PC-3 (cell line): Measurements from ENCODE around the gene LITAF. TPM values are rescaled to one million over a fixed set of nuclear protein-coding genes. Genes with fewer than 3 reads are reported as not detected.
A peak's percentile ranks its signal among the peaks of the same experiment; 100 is the strongest.

Experiments used
- ATAC-seq: fragments of 200-7000 bp; cut with Tn5 transposase; 2 replicates; pipeline ENCODE4 v1.9.1; 2020; ENCODE audit warnings: mild to moderate bottlenecking, moderate library complexity
- BruUV-seq: library from RNA; stranded (reverse); fragments of 400-500 nt; replicated peaks from 2 replicates; lab custom pipeline; 2021; lab: Mats Ljungman, UMichigan
- CTCF ChIA-PET: fragments of 300-600 bp; sonication (Branson Sonifier 250); formaldehyde crosslinking; loops from one replicate; lab custom pipeline; 2022; ENCODE audit warnings: antibody characterized with exemption; lab: Charles Lee
- POLR2A ChIA-PET: fragments of 300-600 bp; sonication (Branson Sonifier 250); formaldehyde crosslinking; loops from one replicate; lab custom pipeline; 2022; ENCODE audit warnings: antibody characterized with exemption; ENCODE audit not compliant: unreplicated experiment; lab: Charles Lee
- DNase-seq: peaks from one replicate; pipeline ENCODE4 v3.0.0-alpha.2; 2015
- H2AFZ ChIP-seq: fragments of 300-600 bp; sonication (generic); 2 replicates; pipeline ENCODE4 v1.6.0; 2016; ENCODE audit warnings: antibody characterized with exemption, low read length
- H3F3A ChIP-seq: fragments of 300-600 bp; sonication (generic); one replicate; pipeline ENCODE4 v1.6.0; 2017; ENCODE audit warnings: antibody characterized with exemption, low read length, control low read depth, mild to moderate bottlenecking; ENCODE audit not compliant: unreplicated experiment
- H3K27ac ChIP-seq: fragments of 300-600 bp; sonication (generic); 2 replicates; pipeline ENCODE4 v1.5.1; 2016; ENCODE audit warnings: mild to moderate bottlenecking, low read length
- H3K27me3 ChIP-seq: fragments of 300-600 bp; sonication (generic); 2 replicates; pipeline ENCODE4 v1.6.1; 2016; ENCODE audit warnings: low read length, mixed read lengths
- H3K36me3 ChIP-seq: fragments of 300-600 bp; sonication (generic); 2 replicates; pipeline ENCODE4 v1.6.1; 2016; ENCODE audit warnings: low read depth, mixed run types, low read length, mixed read lengths
- H3K4me1 ChIP-seq: fragments of 300-600 bp; sonication (generic); 2 replicates; pipeline ENCODE4 v1.5.1; 2016; ENCODE audit warnings: low read length; ENCODE audit not compliant: insufficient read depth
- H3K4me2 ChIP-seq: fragments of 300-600 bp; sonication (generic); 2 replicates; pipeline ENCODE4 v1.6.0; 2016; ENCODE audit warnings: low read length
- H3K4me3 ChIP-seq: fragments of 300-600 bp; sonication (generic); 2 replicates; pipeline ENCODE4 v1.5.1; 2016; ENCODE audit warnings: mild to moderate bottlenecking, low read length, mixed read lengths
- H3K79me2 ChIP-seq: fragments of 300-600 bp; sonication (generic); 2 replicates; pipeline ENCODE4 v1.6.1; 2017; ENCODE audit warnings: low read length, mixed read lengths
- H3K9ac ChIP-seq: fragments of 300-600 bp; sonication (generic); 2 replicates; pipeline ENCODE4 v1.6.0; 2016; ENCODE audit warnings: mild to moderate bottlenecking, low read length
- H3K9me2 ChIP-seq: fragments of 300-600 bp; sonication (generic); replicated peaks from 2 replicates; pipeline ENCODE4 v1.6.1; 2016; ENCODE audit warnings: mixed run types, low read length, mixed read lengths
- H3K9me3 ChIP-seq: fragments of 300-600 bp; sonication (generic); 2 replicates; pipeline ENCODE4 v1.6.1; 2016; ENCODE audit warnings: low read length, mixed read lengths
- H4K20me1 ChIP-seq: fragments of 300-600 bp; sonication (generic); 2 replicates; pipeline ENCODE4 v1.6.1; 2016; ENCODE audit warnings: low read length, mixed read lengths
- CTCF ChIP-seq: fragments of 300-600 bp; sonication (generic); conservative IDR thresholded peaks from 2 replicates; pipeline ENCODE4 v1.5.1; 2017; ENCODE audit warnings: antibody characterized with exemption, low read depth, mild to moderate bottlenecking, low read length
- EZH2 ChIP-seq: fragments of 300-600 bp; sonication (generic); IDR thresholded peaks from one replicate; pipeline ENCODE4 v1.6.1; 2017; ENCODE audit warnings: antibody characterized with exemption, mild to moderate bottlenecking, low read length; ENCODE audit not compliant: unreplicated experiment
- EZH2phosphoT487 ChIP-seq: fragments of 300-600 bp; sonication (generic); IDR thresholded peaks from 2 replicates; pipeline ENCODE4 v1.6.1; 2018; ENCODE audit warnings: mild to moderate bottlenecking, antibody characterized with exemption, low read length, borderline replicate concordance
- intact Hi-C: fragments of 100-400 bp; cut with micrococcal nuclease; formaldehyde crosslinking; loops from 2 replicates; pipeline ENCODE4 v1.9.0; 2023
- total RNA-seq: library from RNA; depleted of rRNA; stranded (reverse); fragments of >200 nt; gene quantifications from 2 replicates; pipeline ENCODE4 v1.2.3, GENCODE V29; 2014

LITAF gene
- total RNA-seq, 1 experiment from 2014 or later = 13.1 TPM

- intact Hi-C loops = loop anchor here (10.0 kb wide), 1 partner anchor 276 kb away; no protein-coding TSS in a partner anchor
- CTCF ChIA-PET = no interaction called here
- POLR2A ChIA-PET = no interaction called here
Observed at GRCh38 chr16:11538880-11539279, 47.8 kb downstream of the LITAF start.

GRCh38 chr16:11536104-11536866 lies 50.4 kb downstream of the LITAF start:
- H3K4me3 ChIP-seq = no peak overlapping the region
- H3K36me3 ChIP-seq = no peaks in the 10 kb centered on the region
- ATAC-seq = no peak
- H3K9me2 ChIP-seq = no peaks in the 10 kb centered on the region
- no TSS peak for BruUV-seq
- ChIA-PET CTCF (interaction anchor here (0.6 kb wide), 1 partner anchor 11 kb away, joined by 6 read pairs; no protein-coding TSS in a partner anchor), POLR2A (no interaction called here)
- H3K27me3 ChIP-seq = no peaks in the 10 kb centered on the region
- H3K79me2 ChIP-seq = no peaks in the 10 kb centered on the region
- H3K4me1 ChIP-seq = peaks cover 7% of the 10 kb centered on the region; the same call in 1 of the 2 replicates
- no peak for DNase-seq
- no peak overlapping the region for H3K4me2 ChIP-seq
- no peak overlapping the region for H2AFZ ChIP-seq
- intact Hi-C loops = loop anchor here (10.0 kb wide), 1 partner anchor 279 kb away; no protein-coding TSS in a partner anchor
- H3K9me3 ChIP-seq = no peaks in the 10 kb centered on the region
- no peak overlapping the region for H3K9ac ChIP-seq
- H3K27ac ChIP-seq = no peak overlapping the region
- H3F3A ChIP-seq = no peaks in the 10 kb centered on the region
- H4K20me1 ChIP-seq = no peaks in the 10 kb centered on the region
- TF ChIP-seq EZH2phosphoT487 (no peak), CTCF (no peak), EZH2 (no peak)

More at GRCh38 chr16:11538880-11539279, 47.8 kb downstream of the LITAF start:
- no peaks in the 10 kb centered on the region for H3K27me3 ChIP-seq
- no peaks in the 10 kb centered on the region for H3K9me2 ChIP-seq
- H3K27ac ChIP-seq = no peak overlapping the region
- H3K36me3 ChIP-seq = no peaks in the 10 kb centered on the region
- no peaks in the 10 kb centered on the region for H3K9me3 ChIP-seq
- DNase-seq = no peak
- no peak overlapping the region for H2AFZ ChIP-seq
- H3K4me1 ChIP-seq = peaks cover 7% of the 10 kb centered on the region; the same call in 1 of the 2 replicates
- H3K4me2 ChIP-seq = no peak overlapping the region
- no TSS peak for BruUV-seq
- H3F3A ChIP-seq = no peaks in the 10 kb centered on the region
- ATAC-seq = no peak
- H3K79me2 ChIP-seq = no peaks in the 10 kb centered on the region
- H3K9ac ChIP-seq = no peak overlapping the region
- H4K20me1 ChIP-seq = no peaks in the 10 kb centered on the region
- H3K4me3 ChIP-seq = no peak overlapping the region
- no peak for TF ChIP-seq CTCF
- no peak for TF ChIP-seq EZH2
- no peak for TF ChIP-seq EZH2phosphoT487

GRCh38 chr16:11535494-11535893 lies 51.2 kb downstream of the LITAF start:
- Histone ChIP-seq H4K20me1 (no peaks in the 10 kb centered on the region), H3K4me3 (peak overlapping the region; percentile 35; the same call in 1 of the 2 replicates), H3F3A (no peaks in the 10 kb centered on the region), H3K9me3 (no peaks in the 10 kb centered on the region), H2AFZ (peak overlapping the region; percentile 67), H3K79me2 (no peaks in the 10 kb centered on the region), H3K9ac (no peak overlapping the region), H3K4me2 (peak overlapping the region; percentile 72), H3K4me1 (peaks cover 7% of the 10 kb centered on the region; the same call in 1 of the 2 replicates), H3K9me2 (no peaks in the 10 kb centered on the region), H3K36me3 (no peaks in the 10 kb centered on the region), H3K27me3 (no peaks in the 10 kb centered on the region), H3K27ac (no peak overlapping the region)
- ATAC-seq (peak; percentile 56), DNase-seq (peak; percentile 72)
- BruUV-seq = no TSS peak
- ChIA-PET CTCF (no interaction called here), POLR2A (no interaction called here)
- no peak for TF ChIP-seq EZH2
- no peak for TF ChIP-seq CTCF
- no peak for TF ChIP-seq EZH2phosphoT487
- intact Hi-C loops = loop anchor here (10.0 kb wide), 1 partner anchor 279 kb away; no protein-coding TSS in a partner anchor
